Measurements from ENCODE around the gene OR2B2. TPM values are rescaled to one million over a fixed set of nuclear protein-coding genes. Genes with fewer than 3 reads are reported as not detected.

The OR2B2 gene
- polyA plus RNA-seq, 1 donor from 2014 or later = not detected

- H3F3A ChIP-seq (ENCODE audit: insufficient read depth, low read length, poor library complexity, severe bottlenecking) = peaks cover 6% of the 10 kb centered on the region
- H3K4me3 ChIP-seq (ENCODE audit: low read length) = no peak overlapping the region
- no peak overlapping the region for H2AFZ ChIP-seq (ENCODE audit: low read depth, low read length)
- H3K9ac ChIP-seq (ENCODE audit: low read length) = no peak overlapping the region
- no peak overlapping the region for H3K27ac ChIP-seq (ENCODE audit: low read length)
- no peaks in the 10 kb centered on the region for H3K79me2 ChIP-seq (replicated peaks; ENCODE audit: insufficient read depth, low read length)
- no peaks in the 10 kb centered on the region for H4K20me1 ChIP-seq (ENCODE audit: insufficient read depth)
- H3K36me3 ChIP-seq (ENCODE audit: insufficient read depth, low read length) = no peaks in the 10 kb centered on the region
- H3K4me2 ChIP-seq (ENCODE audit: low read length) = no peak overlapping the region
- no peaks in the 10 kb centered on the region for H3K9me3 ChIP-seq (ENCODE audit: low read length)
- peaks cover 11% of the 10 kb centered on the region for H3K27me3 ChIP-seq (ENCODE audit: insufficient read depth, low read depth, low read length)
- no peak for TF ChIP-seq MXI1 (conservative IDR thresholded peaks at IDR 0.05; ENCODE audit: poor library complexity, severe bottlenecking)
- H3K9me2 ChIP-seq (ENCODE audit: insufficient read depth, low read length) = no peaks in the 10 kb centered on the region
Observed at GRCh38 chr6:27861861-27862260, 50.3 kb downstream of the OR2B2 start.

- no peak for TF ChIP-seq POLR2AphosphoS5 (IDR thresholded peaks at IDR 0.05)
- TF ChIP-seq EZH2 (IDR thresholded peaks at IDR 0.05; ENCODE audit: borderline replicate concordance, insufficient read depth, low read length, poor library complexity, severe bottlenecking) = no peak
- TF ChIP-seq MXI1 (conservative IDR thresholded peaks at IDR 0.05; ENCODE audit: poor library complexity, severe bottlenecking) = no peak
- TF ChIP-seq EP300 (conservative IDR thresholded peaks at IDR 0.05; ENCODE audit: poor library complexity, severe bottlenecking) = no peak
- H3K27ac ChIP-seq (ENCODE audit: low read length) = no peak overlapping the region
Observed at GRCh38 chr6:27861276-27861840, 50.8 kb downstream of the OR2B2 start.

More at GRCh38 chr6:27861276-27861840, 50.8 kb downstream of the OR2B2 start:
- Histone ChIP-seq H3K9me3 (ENCODE audit: low read length) (no peaks in the 10 kb centered on the region), H2AFZ (ENCODE audit: low read depth, low read length) (no peak overlapping the region), H3K4me2 (ENCODE audit: low read length) (no peak overlapping the region), H4K20me1 (ENCODE audit: insufficient read depth) (no peaks in the 10 kb centered on the region), H3F3A (ENCODE audit: insufficient read depth, low read length, poor library complexity, severe bottlenecking) (peaks cover 6% of the 10 kb centered on the region), H3K9me2 (ENCODE audit: insufficient read depth, low read length) (no peaks in the 10 kb centered on the region), H3K27me3 (ENCODE audit: insufficient read depth, low read depth, low read length) (peaks cover 7% of the 10 kb centered on the region), H3K4me3 (ENCODE audit: low read length) (no peak overlapping the region), H3K9ac (ENCODE audit: low read length) (no peak overlapping the region), H3K79me2 (replicated peaks; ENCODE audit: insufficient read depth, low read length) (no peaks in the 10 kb centered on the region), H3K36me3 (ENCODE audit: insufficient read depth, low read length) (no peaks in the 10 kb centered on the region)

Small RNAs within 50 kb of the gene (small RNA-seq; reads per million reads assigned to genes)
- 0 to 0.08 (median 0) reads per million in 3 experiments for gene RNU7-26P

Other genes starting within 250 kb of the OR2B2 start
- not detected in 2 replicates for gene OR2B6, start 44.8 kb upstream of the OR2B2 start, polyA plus RNA-seq
- gene ZNF165, start 168.2 kb upstream of the OR2B2 start, polyA plus RNA-seq = 1.4 and 1.6 TPM in 2 replicates
- 31.9 and 36.6 TPM in 2 replicates for gene ZSCAN16, start 212.2 kb upstream of the OR2B2 start, polyA plus RNA-seq
- gene ZKSCAN8, start 229.5 kb upstream of the OR2B2 start, polyA plus RNA-seq = 17.2 and 22.0 TPM in 2 replicates

Data from neural cell (in vitro differentiated cells).